Activated naive CD4-positive, alpha-beta T cell treated with anti-CD3 and anti-CD28 coated beads, Interleukin-2, amount 10 ng/mL, durations not matched to agents 7 days and 5 days (primary cell): Measurements from ENCODE around the gene ZNF516.
"Not testable (repeated sequence)": the region's sequence is repeated elsewhere in the genome, so short reads cannot be mapped to it uniquely, and the experiment has no call there.

ENCODE experiments used
- CTCF ChIA-PET: fragments of 350-600 bp; sonication (Branson Sonifier 250); formaldehyde crosslinking; loops from one replicate; lab custom pipeline; 2021; ENCODE audit warnings: antibody characterized with exemption; lab: Charles Lee
- DNase-seq: peaks from one replicate; pipeline ENCODE4 v3.0.0-alpha.2; 2020
- H3K27ac Mint-ChIP-seq: one replicate; pipeline ENCODE4 v1.8.0; 2021; ENCODE audit warnings: mild to moderate bottlenecking, moderate library complexity, mixed read lengths
- H3K27me3 Mint-ChIP-seq: one replicate; pipeline ENCODE4 v1.8.0; 2021; ENCODE audit warnings: mild to moderate bottlenecking, mixed read lengths
- H3K36me3 Mint-ChIP-seq: one replicate; pipeline ENCODE4 v1.8.0; 2021; ENCODE audit warnings: mixed read lengths
- H3K4me1 Mint-ChIP-seq: one replicate; pipeline ENCODE4 v1.8.0; 2021; ENCODE audit warnings: mixed read lengths
- H3K4me3 Mint-ChIP-seq: one replicate; pipeline ENCODE4 v1.8.0; 2021; ENCODE audit warnings: mild to moderate bottlenecking, moderate library complexity, mixed read lengths
- H3K9me3 Mint-ChIP-seq: one replicate; pipeline ENCODE4 v1.8.0; 2021; ENCODE audit warnings: mixed read lengths

Gene ZNF516

GRCh38 chr18:76475450-76476194 is 19.4 kb downstream of the ZNF516 start:
- no peaks in the 10 kb centered on the region for H3K36me3 Mint-ChIP-seq
- no peaks in the 10 kb centered on the region for H3K9me3 Mint-ChIP-seq
- H3K27ac Mint-ChIP-seq = no peak overlapping the region
- CTCF ChIA-PET = no interaction called here
- H3K27me3 Mint-ChIP-seq = peaks cover 24% of the 10 kb centered on the region
- H3K4me3 Mint-ChIP-seq = no peak overlapping the region
- DNase-seq = no peak
- H3K4me1 Mint-ChIP-seq = peaks cover 16% of the 10 kb centered on the region

- no peaks in the 10 kb centered on the region for H3K36me3 Mint-ChIP-seq
Observed at GRCh38 chr18:76474824-76475223, 20.2 kb downstream of the ZNF516 start.

GRCh38 chr18:76473521-76473920 is 21.5 kb downstream of the ZNF516 start:
- H3K4me3 Mint-ChIP-seq, H3K36me3 Mint-ChIP-seq, H3K9me3 Mint-ChIP-seq, DNase-seq, H3K27ac Mint-ChIP-seq: not testable (repeated sequence)
- CTCF ChIA-PET = interaction anchor here (0.6 kb wide), 1 partner anchor 1491 kb away, joined by 3 read pairs; no protein-coding TSS in a partner anchor
- peaks cover 15% of the 10 kb centered on the region for H3K27me3 Mint-ChIP-seq
- H3K4me1 Mint-ChIP-seq = peaks cover 21% of the 10 kb centered on the region

More at GRCh38 chr18:76474824-76475223, 20.2 kb downstream of the ZNF516 start:
- no peaks in the 10 kb centered on the region for H3K9me3 Mint-ChIP-seq
- CTCF ChIA-PET = no interaction called here
- H3K27me3 Mint-ChIP-seq = peaks cover 24% of the 10 kb centered on the region
- no peak for DNase-seq
- no peak overlapping the region for H3K4me3 Mint-ChIP-seq
- peaks cover 16% of the 10 kb centered on the region for H3K4me1 Mint-ChIP-seq
- H3K27ac Mint-ChIP-seq = no peak overlapping the region

- H3K36me3 Mint-ChIP-seq = no peaks in the 10 kb centered on the region
- peaks cover 17% of the 10 kb centered on the region for H3K27me3 Mint-ChIP-seq
- CTCF ChIA-PET = interaction anchor here (0.7 to 0.8 kb wide), 2 partner anchors 12 to 14 kb away, joined by 3 to 4 read pairs; no protein-coding TSS in a partner anchor
- H3K4me1 Mint-ChIP-seq = peaks cover 27% of the 10 kb centered on the region
- H3K9me3 Mint-ChIP-seq = no peaks in the 10 kb centered on the region
- no peak overlapping the region for H3K4me3 Mint-ChIP-seq
- H3K27ac Mint-ChIP-seq = no peak overlapping the region
- DNase-seq = no peak
Observed at GRCh38 chr18:76472829-76473228, 22.2 kb downstream of the ZNF516 start.

GRCh38 chr18:76471593-76471992 is 23.4 kb downstream of the ZNF516 start:
- Mint-ChIP-seq H3K27me3 (peaks cover 20% of the 10 kb centered on the region), H3K9me3 (no peaks in the 10 kb centered on the region), H3K4me3 (no peak overlapping the region), H3K4me1 (peaks cover 25% of the 10 kb centered on the region), H3K27ac (no peak overlapping the region), H3K36me3 (no peaks in the 10 kb centered on the region)
- CTCF ChIA-PET = no interaction called here
- no peak for DNase-seq

GRCh38 chr18:76468345-76469304 is 26.4 kb downstream of the ZNF516 start:
- no peak overlapping the region for H3K27ac Mint-ChIP-seq
- no peaks in the 10 kb centered on the region for H3K36me3 Mint-ChIP-seq
- CTCF ChIA-PET = no interaction called here
- H3K9me3 Mint-ChIP-seq = no peaks in the 10 kb centered on the region
- DNase-seq = no peak
- H3K27me3 Mint-ChIP-seq = peaks cover 22% of the 10 kb centered on the region
- H3K4me3 Mint-ChIP-seq = no peak overlapping the region
- H3K4me1 Mint-ChIP-seq = peaks cover 22% of the 10 kb centered on the region

GRCh38 chr18:76467371-76468190 is 27.5 kb downstream of the ZNF516 start:
- DNase-seq = no peak
- Mint-ChIP-seq H3K9me3 (no peaks in the 10 kb centered on the region), H3K36me3 (no peaks in the 10 kb centered on the region), H3K27me3 (peaks cover 21% of the 10 kb centered on the region), H3K4me3 (peak overlapping the region; percentile 55), H3K27ac (peak overlapping the region; percentile 60), H3K4me1 (peaks cover 22% of the 10 kb centered on the region)
- CTCF ChIA-PET = no interaction called here

GRCh38 chr18:76466410-76466991 is 28.5 kb downstream of the ZNF516 start:
- Mint-ChIP-seq H3K27me3 (peaks cover 11% of the 10 kb centered on the region), H3K4me3 (no peak overlapping the region), H3K4me1 (peaks cover 22% of the 10 kb centered on the region), H3K9me3 (no peaks in the 10 kb centered on the region), H3K36me3 (no peaks in the 10 kb centered on the region), H3K27ac (peak overlapping the region; percentile 71)
- CTCF ChIA-PET = no interaction called here
- no peak for DNase-seq

- H3K27me3 Mint-ChIP-seq = peaks cover 7% of the 10 kb centered on the region
- peak overlapping the region; percentile 71 for H3K27ac Mint-ChIP-seq
- no peak overlapping the region for H3K4me3 Mint-ChIP-seq
- H3K4me1 Mint-ChIP-seq = peaks cover 22% of the 10 kb centered on the region
- CTCF ChIA-PET = no interaction called here
- no peaks in the 10 kb centered on the region for H3K36me3 Mint-ChIP-seq
- H3K9me3 Mint-ChIP-seq = no peaks in the 10 kb centered on the region
- no peak for DNase-seq
Observed at GRCh38 chr18:76465630-76466409, 29.2 kb downstream of the ZNF516 start.

- Mint-ChIP-seq H3K4me1 (peaks cover 22% of the 10 kb centered on the region), H3K27ac (no peak overlapping the region), H3K9me3 (no peaks in the 10 kb centered on the region), H3K36me3 (no peaks in the 10 kb centered on the region), H3K27me3 (peaks cover 7% of the 10 kb centered on the region), H3K4me3 (no peak overlapping the region)
- CTCF ChIA-PET = no interaction called here
- DNase-seq = no peak
Observed at GRCh38 chr18:76464281-76465259, 30.5 kb downstream of the ZNF516 start.

- no peaks in the 10 kb centered on the region for H3K36me3 Mint-ChIP-seq
- no peak overlapping the region for H3K27ac Mint-ChIP-seq
- no peaks in the 10 kb centered on the region for H3K9me3 Mint-ChIP-seq
- CTCF ChIA-PET = no interaction called here
- H3K4me1 Mint-ChIP-seq = peaks cover 21% of the 10 kb centered on the region
- no peak overlapping the region for H3K4me3 Mint-ChIP-seq
- no peak for DNase-seq
- peaks cover 7% of the 10 kb centered on the region for H3K27me3 Mint-ChIP-seq
Observed at GRCh38 chr18:76463872-76464271, 31.2 kb downstream of the ZNF516 start.

GRCh38 chr18:76463358-76463757 is 31.7 kb downstream of the ZNF516 start:
- Mint-ChIP-seq H3K4me1 (peaks cover 16% of the 10 kb centered on the region), H3K36me3 (no peaks in the 10 kb centered on the region)

More at GRCh38 chr18:76463358-76463757, 31.7 kb downstream of the ZNF516 start:
- no peaks in the 10 kb centered on the region for H3K9me3 Mint-ChIP-seq
- no peak for DNase-seq
- H3K27me3 Mint-ChIP-seq = peaks cover 7% of the 10 kb centered on the region
- H3K27ac Mint-ChIP-seq = no peak overlapping the region
- no peak overlapping the region for H3K4me3 Mint-ChIP-seq
- CTCF ChIA-PET = no interaction called here
